ENCODE measurements around the gene FAAH.

GRCh38 chr1:46415514-46415913 lies 21.4 kb downstream of the FAAH start:
- no peak for TF ChIP-seq CTCF (IDR thresholded peaks at IDR 0.05)
- no peak for TF ChIP-seq POLR2A (IDR thresholded peaks at IDR 0.05)
